Panc1 (cell line): ENCODE measurements around the gene PTPRO.

Experiments
- POLR2AphosphoS5 ChIP-seq: IDR thresholded peaks from 2 replicates; pipeline ENCODE4 v1.6.1; 2012; ENCODE audit warnings: mild to moderate bottlenecking, low read depth, low read length, moderate library complexity
- SIN3A ChIP-seq: IDR thresholded peaks from 2 replicates; pipeline ENCODE4 v1.6.1; 2012; ENCODE audit warnings: low read depth, mild to moderate bottlenecking, low read length, moderate library complexity, borderline replicate concordance; ENCODE audit not compliant: insufficient read depth
- TF ChIP-seq, protein P1 (sequence below): fragments of 450-650 bp; IDR thresholded peaks from 2 replicates; pipeline ENCODE4 v1.5.1; 2017; ENCODE audit warnings: mild to moderate bottlenecking
- TF ChIP-seq, protein P2 (sequence below), 2 experiments: IDR thresholded peaks; 2 replicates each; pipeline ENCODE4 v1.6.1; 2011 to 2012; ENCODE audit warnings: low read depth in 2 of 2, control low read depth in 1 of 2, low read length in 1 of 2, mild to moderate bottlenecking in 1 of 2, moderate library complexity in 1 of 2; ENCODE audit not compliant: insufficient read depth in 1 of 2

DNA sequence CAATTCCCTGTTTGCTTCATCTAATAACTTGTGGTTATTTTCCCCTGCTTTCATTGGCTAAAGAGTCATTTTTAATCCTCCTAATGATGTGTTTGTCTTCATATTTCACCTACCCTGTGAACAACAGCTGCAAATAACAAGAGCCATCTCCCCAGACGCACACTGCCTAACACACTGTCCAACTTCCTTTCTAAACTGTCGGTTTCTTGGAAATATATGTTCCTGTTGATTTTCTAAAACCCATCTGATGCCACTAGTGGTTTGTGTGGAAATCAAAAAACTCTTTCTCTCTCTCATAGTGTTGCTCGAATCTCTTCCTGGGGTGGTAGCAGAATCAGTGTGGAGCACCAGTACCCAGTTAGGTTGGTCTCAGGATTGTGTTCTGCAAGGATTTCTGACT lies 240.0 kb downstream of the PTPRO start:
- TF ChIP-seq, protein P1, sequence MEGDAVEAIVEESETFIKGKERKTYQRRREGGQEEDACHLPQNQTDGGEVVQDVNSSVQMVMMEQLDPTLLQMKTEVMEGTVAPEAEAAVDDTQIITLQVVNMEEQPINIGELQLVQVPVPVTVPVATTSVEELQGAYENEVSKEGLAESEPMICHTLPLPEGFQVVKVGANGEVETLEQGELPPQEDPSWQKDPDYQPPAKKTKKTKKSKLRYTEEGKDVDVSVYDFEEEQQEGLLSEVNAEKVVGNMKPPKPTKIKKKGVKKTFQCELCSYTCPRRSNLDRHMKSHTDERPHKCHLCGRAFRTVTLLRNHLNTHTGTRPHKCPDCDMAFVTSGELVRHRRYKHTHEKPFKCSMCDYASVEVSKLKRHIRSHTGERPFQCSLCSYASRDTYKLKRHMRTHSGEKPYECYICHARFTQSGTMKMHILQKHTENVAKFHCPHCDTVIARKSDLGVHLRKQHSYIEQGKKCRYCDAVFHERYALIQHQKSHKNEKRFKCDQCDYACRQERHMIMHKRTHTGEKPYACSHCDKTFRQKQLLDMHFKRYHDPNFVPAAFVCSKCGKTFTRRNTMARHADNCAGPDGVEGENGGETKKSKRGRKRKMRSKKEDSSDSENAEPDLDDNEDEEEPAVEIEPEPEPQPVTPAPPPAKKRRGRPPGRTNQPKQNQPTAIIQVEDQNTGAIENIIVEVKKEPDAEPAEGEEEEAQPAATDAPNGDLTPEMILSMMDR = no peak
- TF ChIP-seq POLR2AphosphoS5 = no peak
- TF ChIP-seq, protein P2, sequence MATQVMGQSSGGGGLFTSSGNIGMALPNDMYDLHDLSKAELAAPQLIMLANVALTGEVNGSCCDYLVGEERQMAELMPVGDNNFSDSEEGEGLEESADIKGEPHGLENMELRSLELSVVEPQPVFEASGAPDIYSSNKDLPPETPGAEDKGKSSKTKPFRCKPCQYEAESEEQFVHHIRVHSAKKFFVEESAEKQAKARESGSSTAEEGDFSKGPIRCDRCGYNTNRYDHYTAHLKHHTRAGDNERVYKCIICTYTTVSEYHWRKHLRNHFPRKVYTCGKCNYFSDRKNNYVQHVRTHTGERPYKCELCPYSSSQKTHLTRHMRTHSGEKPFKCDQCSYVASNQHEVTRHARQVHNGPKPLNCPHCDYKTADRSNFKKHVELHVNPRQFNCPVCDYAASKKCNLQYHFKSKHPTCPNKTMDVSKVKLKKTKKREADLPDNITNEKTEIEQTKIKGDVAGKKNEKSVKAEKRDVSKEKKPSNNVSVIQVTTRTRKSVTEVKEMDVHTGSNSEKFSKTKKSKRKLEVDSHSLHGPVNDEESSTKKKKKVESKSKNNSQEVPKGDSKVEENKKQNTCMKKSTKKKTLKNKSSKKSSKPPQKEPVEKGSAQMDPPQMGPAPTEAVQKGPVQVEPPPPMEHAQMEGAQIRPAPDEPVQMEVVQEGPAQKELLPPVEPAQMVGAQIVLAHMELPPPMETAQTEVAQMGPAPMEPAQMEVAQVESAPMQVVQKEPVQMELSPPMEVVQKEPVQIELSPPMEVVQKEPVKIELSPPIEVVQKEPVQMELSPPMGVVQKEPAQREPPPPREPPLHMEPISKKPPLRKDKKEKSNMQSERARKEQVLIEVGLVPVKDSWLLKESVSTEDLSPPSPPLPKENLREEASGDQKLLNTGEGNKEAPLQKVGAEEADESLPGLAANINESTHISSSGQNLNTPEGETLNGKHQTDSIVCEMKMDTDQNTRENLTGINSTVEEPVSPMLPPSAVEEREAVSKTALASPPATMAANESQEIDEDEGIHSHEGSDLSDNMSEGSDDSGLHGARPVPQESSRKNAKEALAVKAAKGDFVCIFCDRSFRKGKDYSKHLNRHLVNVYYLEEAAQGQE (IDR thresholded peaks at IDR 0.05; ENCODE audit: insufficient read depth in 1 of 2, low read depth in 2 of 2, low read length in 1 of 2) = no peak
- TF ChIP-seq SIN3A = no peak
